GM12878 (cell line): ENCODE measurements around the gene GPATCH3. TPM values are rescaled to one million over a fixed set of nuclear protein-coding genes. Genes with fewer than 3 reads are reported as not detected.

Source experiments
- ATAC-seq: fragments of 200-7000 bp; cut with Tn5 transposase; 3 replicates; pipeline ENCODE4 v1.9.1; 2020; ENCODE audit warnings: mild to moderate bottlenecking, moderate library complexity
- BruUV-seq: library from RNA; stranded (reverse); fragments of 400-500 nt; replicated peaks from 2 replicates; lab custom pipeline; 2021; lab: Mats Ljungman, UMichigan
- CTCF ChIA-PET: fragments of 300-600 bp; sonication (Branson Sonifier 250); formaldehyde crosslinking; extraction: SDS; loops from one replicate; lab custom pipeline; 2021; ENCODE audit warnings: inconsistent platforms; lab: Yijun Ruan, JAX
- POLR2A ChIA-PET: fragments of 350-600 bp; formaldehyde crosslinking; extraction: SDS; loops from one replicate; lab custom pipeline; 2021; ENCODE audit warnings: inconsistent platforms; lab: Charles Lee
- RAD21 ChIA-PET: fragments of 300-600 bp; sonication (Branson Sonifier 250); formaldehyde crosslinking; loops from one replicate; lab custom pipeline; 2023; ENCODE audit warnings: antibody characterized with exemption; ENCODE audit not compliant: unreplicated experiment; lab: Charles Lee
- SMC1A ChIA-PET: fragments of 300-600 bp; sonication (Branson Sonifier 250); formaldehyde crosslinking; loops from one replicate; lab custom pipeline; 2023; ENCODE audit not compliant: unreplicated experiment, uncharacterized antibody; lab: Charles Lee
- DNase-seq: peaks from one replicate; pipeline ENCODE4 v3.0.0-alpha.2; 2011; ENCODE audit warnings: low read depth, low spot score
- FAIRE-seq: peaks from 3 replicates; lab custom pipeline; 2011; peaks lifted over from hg19 to GRCh38; lab: Jason Lieb, UNC
- H2AFZ ChIP-seq: 2 replicates; pipeline ENCODE4 v1.6.0; 2011; ENCODE audit warnings: low read depth, low read length, control low read depth; ENCODE audit not compliant: control insufficient read depth
- H3K27ac ChIP-seq: 2 replicates; pipeline ENCODE4 v1.5.1; 2011; ENCODE audit warnings: control low read depth; ENCODE audit not compliant: control insufficient read depth, insufficient read depth
- H3K27me3 ChIP-seq, 2 experiments: replicated peaks in 1 of 2; 2 replicates each; pipeline versions ENCODE4 v1.6.0 to v1.6.1; 2011; ENCODE audit warnings: low read length in 1 of 2; ENCODE audit not compliant: control insufficient read depth in 2 of 2, insufficient read depth in 2 of 2
- H3K36me3 ChIP-seq, 2 experiments: 2 replicates each; pipeline ENCODE4 v1.5.1; 2011; ENCODE audit warnings: low read length in 1 of 2; ENCODE audit not compliant: control insufficient read depth in 2 of 2, insufficient read depth in 2 of 2
- H3K4me1 ChIP-seq: 2 replicates; pipeline ENCODE4 v1.6.1; 2011; ENCODE audit warnings: mild to moderate bottlenecking, low read length, moderate library complexity, mixed read lengths; ENCODE audit not compliant: control insufficient read depth, insufficient read depth
- H3K4me2 ChIP-seq: 2 replicates; pipeline ENCODE4 v1.6.0; 2011; ENCODE audit warnings: control low read depth; ENCODE audit not compliant: control insufficient read depth, insufficient read depth
- H3K4me3 ChIP-seq: fragments of 200-600 bp; sonication (generic); 2 replicates; pipeline ENCODE4 v1.5.1; 2016
- H3K79me2 ChIP-seq: 2 replicates; pipeline ENCODE4 v1.6.0; 2011; ENCODE audit warnings: low read length; ENCODE audit not compliant: control insufficient read depth, insufficient read depth
- H3K9ac ChIP-seq: 2 replicates; pipeline ENCODE4 v1.8.0; 2011; ENCODE audit warnings: low read length, control low read depth, mixed read lengths; ENCODE audit not compliant: control insufficient read depth, insufficient read depth
- H3K9me3 ChIP-seq: replicated peaks from 3 replicates; pipeline ENCODE4 v1.5.1; 2011; ENCODE audit warnings: mild to moderate bottlenecking, low read length; ENCODE audit not compliant: control insufficient read depth, insufficient read depth
- H4K20me1 ChIP-seq: 2 replicates; pipeline ENCODE4 v1.6.0; 2011; ENCODE audit not compliant: control insufficient read depth, insufficient read depth
- ELK1 ChIP-seq: IDR thresholded peaks from 2 replicates; pipeline ENCODE4 v1.6.1; 2012; ENCODE audit warnings: low read depth, low read length, improper control_type of control experiment
- GABPA ChIP-seq: IDR thresholded peaks from 2 replicates; pipeline ENCODE4 v1.6.1; 2014; ENCODE audit warnings: antibody characterized with exemption, low read depth, mild to moderate bottlenecking, inconsistent platforms
- PAX8 ChIP-seq: fragments of 450-650 bp; IDR thresholded peaks from 2 replicates; pipeline ENCODE4 v1.6.1; 2017; ENCODE audit warnings: mild to moderate bottlenecking, moderate library complexity
- ZBED1 ChIP-seq: IDR thresholded peaks from 2 replicates; pipeline ENCODE4 v1.6.1; 2016; ENCODE audit warnings: borderline replicate concordance
- WGBS: methylation state at CpG from one replicate; pipeline ENCODE4 v1.1.6; 2016; ENCODE audit warnings: low lambda C conversion rate; ENCODE audit not compliant: insufficient replicate concordance, insufficient coverage; ENCODE audit errors: missing lambda C conversion rate; 5-methylcytosine and 5-hydroxymethylcytosine counted together
- in situ Hi-C: fragments of 300-500 bp; cut with MboI; formaldehyde crosslinking; loops from 9 replicates; pipeline ENCODE4 v1.14.3; 2018; ENCODE audit warnings: mixed read lengths
- intact Hi-C: fragments of 100-400 bp; cut with micrococcal nuclease; formaldehyde crosslinking; loops from one replicate; pipeline ENCODE4 v1.14.2; 2022; ENCODE audit not compliant: unreplicated experiment
- polyA plus RNA-seq, 11 experiments: library from polyadenylated mRNA; depleted of rRNA in 4 of 11; unstranded in 6 of 11; stranded (reverse) in 5 of 11; fragments of >200 nt; fragmentation: Nextera tagmentation in 4 of 11; fragmentation: Illumina TruSeq in 1 of 11; extraction: Ambion mirVana in 4 of 11; extraction: Trizol in 1 of 11; gene quantifications; 1 replicate in 1 of 11; 2 replicates in 10 of 11; pipeline versions ENCODE4 v1.2.1 to v1.2.3, GENCODE V29; 2011 to 2016; ENCODE audit warnings: inconsistent platforms in 2 of 11, missing spikeins in 2 of 11, low read depth in 1 of 11
- total RNA-seq, 4 experiments: library from RNA; depleted of rRNA in 3 of 4; stranded (reverse); fragments of >200 nt in 3 of 4; fragmentation: Illumina TruSeq in 1 of 4; extraction: Trizol in 1 of 4; gene quantifications; 2 replicates each; pipeline versions ENCODE4 v1.2.1 to v1.2.3, GENCODE V29; 2013 to 2021
- TF ChIP-seq, protein P1 (sequence below): fragments of 450-650 bp; IDR thresholded peaks from 2 replicates; pipeline ENCODE4 v1.6.1; 2016; ENCODE audit warnings: mild to moderate bottlenecking
- TF ChIP-seq, protein P2 (sequence below): fragments of 450-650 bp; IDR thresholded peaks from 2 replicates; pipeline ENCODE4 v1.6.1; 2018; ENCODE audit warnings: borderline replicate concordance, mild to moderate bottlenecking; ENCODE audit not compliant: partially characterized antibody

GPATCH3 gene
- total and polyA plus RNA-seq, 10 of the 15 experiments (the other 5 are each of a cell fraction or from before 2014, with no cell fraction given), result 0.56 to 13.4 (median 8.7) TPM

DNA sequence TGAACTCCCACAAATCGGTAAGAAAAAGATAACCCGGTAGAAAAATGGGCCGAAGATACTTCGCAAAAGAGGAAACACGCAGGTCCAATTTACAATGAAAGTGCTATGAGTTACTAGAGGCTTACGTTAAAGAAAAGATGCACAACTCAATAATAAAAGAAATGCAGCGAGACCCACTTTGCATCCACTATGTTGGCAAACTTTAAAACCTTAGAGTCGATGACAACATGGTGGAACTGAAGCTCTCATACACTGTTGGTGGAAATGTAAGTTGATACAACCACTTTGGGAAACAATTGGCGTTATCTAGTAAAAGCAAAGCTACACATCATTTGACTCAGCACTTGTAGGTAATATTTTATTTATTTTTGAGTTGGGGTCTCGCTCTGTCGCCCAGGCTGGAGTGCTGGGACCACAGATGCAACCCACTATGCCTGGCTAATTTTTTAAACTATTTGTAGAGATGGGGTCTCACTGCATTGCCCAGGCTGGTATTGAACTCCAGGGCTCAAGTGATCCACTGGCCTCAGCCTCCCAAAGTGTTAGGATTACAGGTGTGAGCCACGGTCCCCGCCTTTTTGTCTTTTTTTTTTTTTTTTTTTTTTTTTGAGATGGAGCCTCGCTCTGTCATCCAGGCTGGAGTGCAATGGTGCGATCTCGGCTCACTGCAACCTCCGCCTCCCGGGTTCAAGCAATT, 696 bp upstream of the GPATCH3 start:
- Histone ChIP-seq H3K4me3 (peak overlapping the region; percentile 85), H4K20me1 (no peaks in the 10 kb centered on the region), H3K27ac (peak overlapping the region; percentile 77), H3K4me1 (peaks cover 6% of the 10 kb centered on the region; the same call in 1 of the 2 replicates), H3K27me3 (no peaks in the 10 kb centered on the region), H3K36me3 (no peaks in the 10 kb centered on the region; a peak in 1 of 4 replicates), H3K79me2 (peaks cover 18% of the 10 kb centered on the region), H2AFZ (peak overlapping the region; percentile 98), H3K4me2 (peak overlapping the region; percentile 19), H3K9ac (peak overlapping the region; percentile 88), H3K9me3 (no peaks in the 10 kb centered on the region)
- ATAC-seq (no peak), DNase-seq (no peak), FAIRE-seq (no peak)
- in situ Hi-C loops (no loop called here), intact Hi-C loops (no loop called here)
- no peak for TF ChIP-seq PAX8
- TF ChIP-seq, protein P1, sequence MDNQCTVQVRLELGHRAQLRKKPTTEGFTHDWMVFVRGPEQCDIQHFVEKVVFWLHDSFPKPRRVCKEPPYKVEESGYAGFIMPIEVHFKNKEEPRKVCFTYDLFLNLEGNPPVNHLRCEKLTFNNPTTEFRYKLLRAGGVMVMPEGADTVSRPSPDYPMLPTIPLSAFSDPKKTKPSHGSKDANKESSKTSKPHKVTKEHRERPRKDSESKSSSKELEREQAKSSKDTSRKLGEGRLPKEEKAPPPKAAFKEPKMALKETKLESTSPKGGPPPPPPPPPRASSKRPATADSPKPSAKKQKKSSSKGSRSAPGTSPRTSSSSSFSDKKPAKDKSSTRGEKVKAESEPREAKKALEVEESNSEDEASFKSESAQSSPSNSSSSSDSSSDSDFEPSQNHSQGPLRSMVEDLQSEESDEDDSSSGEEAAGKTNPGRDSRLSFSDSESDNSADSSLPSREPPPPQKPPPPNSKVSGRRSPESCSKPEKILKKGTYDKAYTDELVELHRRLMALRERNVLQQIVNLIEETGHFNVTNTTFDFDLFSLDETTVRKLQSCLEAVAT, result peak; percentile 88
- TF ChIP-seq ELK1, result no peak
- TF ChIP-seq ZBED1, result no peak
- TF ChIP-seq GABPA, result no peak
- TF ChIP-seq, protein P2, sequence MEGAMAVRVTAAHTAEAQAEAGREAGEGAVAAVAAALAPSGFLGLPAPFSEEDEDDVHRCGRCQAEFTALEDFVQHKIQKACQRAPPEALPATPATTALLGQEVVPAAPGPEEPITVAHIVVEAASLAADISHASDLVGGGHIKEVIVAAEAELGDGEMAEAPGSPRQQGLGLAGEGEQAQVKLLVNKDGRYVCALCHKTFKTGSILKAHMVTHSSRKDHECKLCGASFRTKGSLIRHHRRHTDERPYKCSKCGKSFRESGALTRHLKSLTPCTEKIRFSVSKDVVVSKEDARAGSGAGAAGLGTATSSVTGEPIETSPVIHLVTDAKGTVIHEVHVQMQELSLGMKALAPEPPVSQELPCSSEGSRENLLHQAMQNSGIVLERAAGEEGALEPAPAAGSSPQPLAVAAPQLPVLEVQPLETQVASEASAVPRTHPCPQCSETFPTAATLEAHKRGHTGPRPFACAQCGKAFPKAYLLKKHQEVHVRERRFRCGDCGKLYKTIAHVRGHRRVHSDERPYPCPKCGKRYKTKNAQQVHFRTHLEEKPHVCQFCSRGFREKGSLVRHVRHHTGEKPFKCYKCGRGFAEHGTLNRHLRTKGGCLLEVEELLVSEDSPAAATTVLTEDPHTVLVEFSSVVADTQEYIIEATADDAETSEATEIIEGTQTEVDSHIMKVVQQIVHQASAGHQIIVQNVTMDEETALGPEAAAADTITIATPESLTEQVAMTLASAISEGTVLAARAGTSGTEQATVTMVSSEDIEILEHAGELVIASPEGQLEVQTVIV, result no peak
- ChIA-PET CTCF (interaction anchor here (0.6 to 1.7 kb wide), 7 partner anchors 11 to 299 kb away, joined by 3 to 6 read pairs (median 3); partner anchors contain the start of gene GPN2), POLR2A (interaction anchor here (0.6 to 3.6 kb wide), 8 partner anchors 12 to 1142 kb away, joined by 3 to 33 read pairs (median 4); partner anchors contain the start of genes GPN2, NUDC and SLC9A1), SMC1A (interaction anchor here (0.8 to 2.8 kb wide), 8 partner anchors 11 to 408 kb away, joined by 3 to 18 read pairs (median 3); partner anchors contain the start of genes GPN2 and NUDC), RAD21 (interaction anchor here (0.6 to 1.1 kb wide), 5 partner anchors 11 to 382 kb away, joined by 3 to 4 read pairs (median 3); partner anchors contain the start of genes GPN2, NR0B2, NUDC and SLC9A1)
- TSS peak; percentile 99 for BruUV-seq
- 68% methylated on average over 13 of the region's 18 CpGs for WGBS
